Stomach (tissue), 4 donors: Measurements from ENCODE around the gene CAND2.
A peak's percentile ranks its signal among the peaks of the same experiment; 100 is the strongest.

Experiments
- EP300 ChIP-seq: sonication (generic); formaldehyde crosslinking; IDR thresholded peaks from one replicate; pipeline ENCODE4 v1.6.1; 2017; ENCODE audit warnings: antibody characterized with exemption
- POLR2A ChIP-seq, 4 donors: fragments of 450-650 bp; IDR thresholded peaks; one replicate each; pipeline ENCODE4 v1.6.1; 2016; ENCODE audit warnings: antibody characterized with exemption in 4 of 4, control low read depth in 2 of 4, mild to moderate bottlenecking in 1 of 4, moderate library complexity in 1 of 4
- TF ChIP-seq, protein P1 (sequence below), 7 experiments: fragments of 450-650 bp in 4 of 7; fragments of 200-600 bp in 3 of 7; sonication (generic) in 3 of 7; IDR thresholded peaks; one replicate each; pipeline ENCODE4 v1.5.1; 2016 to 2019; ENCODE audit warnings: antibody characterized with exemption in 7 of 7, control low read depth in 2 of 7, mild to moderate bottlenecking in 1 of 7

DNA sequence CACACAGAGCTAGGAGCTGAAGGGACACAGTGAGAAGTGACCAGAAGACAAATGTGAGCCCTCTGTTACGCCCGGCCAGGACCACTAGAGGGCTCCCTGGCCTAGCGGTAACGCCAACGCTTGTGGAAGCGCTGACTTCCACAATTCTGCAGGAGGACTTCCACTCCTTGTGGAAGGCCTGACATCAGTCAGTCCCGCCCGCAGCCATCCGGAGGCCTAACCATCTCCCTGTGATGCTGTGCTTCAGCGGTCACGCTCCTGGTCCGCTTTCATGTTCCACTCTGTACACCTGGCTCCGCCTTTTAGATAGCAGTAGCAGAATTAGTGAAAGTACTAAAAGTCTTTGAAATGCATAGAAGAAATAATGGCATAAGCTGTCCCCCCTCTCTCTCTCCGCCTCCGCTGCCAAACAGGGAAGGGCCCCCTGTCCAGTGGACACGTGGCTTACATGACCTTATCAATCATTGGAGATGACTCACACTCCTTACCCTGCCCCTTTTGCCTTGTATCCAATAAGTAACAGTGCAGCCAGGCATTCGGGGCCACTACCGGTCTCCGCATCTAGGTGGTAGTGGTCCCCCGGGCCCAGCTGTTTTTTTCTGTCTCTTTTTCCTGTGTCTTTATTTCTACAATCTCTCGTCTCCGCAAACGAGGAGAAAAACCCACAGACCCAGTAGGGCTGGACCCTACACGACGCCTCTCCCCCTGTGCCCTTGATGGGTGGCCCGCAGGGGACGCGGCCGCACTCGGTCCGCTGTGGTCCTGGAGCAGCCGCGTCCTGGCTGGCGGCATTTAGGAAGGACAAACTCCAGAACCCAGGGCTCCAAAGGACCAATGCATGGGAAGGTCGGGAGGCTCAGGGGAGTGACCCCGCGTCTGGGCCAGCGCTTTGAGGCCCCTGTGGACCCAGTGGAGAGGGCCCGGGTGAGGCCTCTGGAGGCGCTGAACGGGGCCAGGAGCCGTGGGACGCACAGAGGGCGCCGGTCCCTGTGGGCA is 71.9 kb downstream of the CAND2 start:
- TF ChIP-seq, protein P1, sequence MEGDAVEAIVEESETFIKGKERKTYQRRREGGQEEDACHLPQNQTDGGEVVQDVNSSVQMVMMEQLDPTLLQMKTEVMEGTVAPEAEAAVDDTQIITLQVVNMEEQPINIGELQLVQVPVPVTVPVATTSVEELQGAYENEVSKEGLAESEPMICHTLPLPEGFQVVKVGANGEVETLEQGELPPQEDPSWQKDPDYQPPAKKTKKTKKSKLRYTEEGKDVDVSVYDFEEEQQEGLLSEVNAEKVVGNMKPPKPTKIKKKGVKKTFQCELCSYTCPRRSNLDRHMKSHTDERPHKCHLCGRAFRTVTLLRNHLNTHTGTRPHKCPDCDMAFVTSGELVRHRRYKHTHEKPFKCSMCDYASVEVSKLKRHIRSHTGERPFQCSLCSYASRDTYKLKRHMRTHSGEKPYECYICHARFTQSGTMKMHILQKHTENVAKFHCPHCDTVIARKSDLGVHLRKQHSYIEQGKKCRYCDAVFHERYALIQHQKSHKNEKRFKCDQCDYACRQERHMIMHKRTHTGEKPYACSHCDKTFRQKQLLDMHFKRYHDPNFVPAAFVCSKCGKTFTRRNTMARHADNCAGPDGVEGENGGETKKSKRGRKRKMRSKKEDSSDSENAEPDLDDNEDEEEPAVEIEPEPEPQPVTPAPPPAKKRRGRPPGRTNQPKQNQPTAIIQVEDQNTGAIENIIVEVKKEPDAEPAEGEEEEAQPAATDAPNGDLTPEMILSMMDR (IDR thresholded peaks at IDR 0.05), result peak in 5 of 7 experiments; percentile 79 to 90 (median 87)
- TF ChIP-seq EP300 (no peak), POLR2A (IDR thresholded peaks at IDR 0.05) (no peak)
